Sigmoid colon (tissue), 3 donors: ENCODE data around the gene F12.
"Not testable (repeated sequence)": the region's sequence is repeated elsewhere in the genome, so short reads cannot be mapped to it uniquely, and the experiment has no call there.

Experiments used
- POLR2A ChIP-seq, 2 donors: fragments of 450-650 bp; IDR thresholded peaks; one replicate each; pipeline ENCODE4 v1.6.1; 2016; ENCODE audit warnings: antibody characterized with exemption in 2 of 2, mild to moderate bottlenecking in 2 of 2, moderate library complexity in 2 of 2
- TF ChIP-seq, protein P1 (sequence below), 4 experiments: fragments of 450-650 bp in 3 of 4; fragments of 200-600 bp in 1 of 4; IDR thresholded peaks; one replicate each; pipeline ENCODE4 v1.5.1; 2016 to 2019; ENCODE audit warnings: antibody characterized with exemption in 4 of 4, mild to moderate bottlenecking in 3 of 4, moderate library complexity in 2 of 4

DNA sequence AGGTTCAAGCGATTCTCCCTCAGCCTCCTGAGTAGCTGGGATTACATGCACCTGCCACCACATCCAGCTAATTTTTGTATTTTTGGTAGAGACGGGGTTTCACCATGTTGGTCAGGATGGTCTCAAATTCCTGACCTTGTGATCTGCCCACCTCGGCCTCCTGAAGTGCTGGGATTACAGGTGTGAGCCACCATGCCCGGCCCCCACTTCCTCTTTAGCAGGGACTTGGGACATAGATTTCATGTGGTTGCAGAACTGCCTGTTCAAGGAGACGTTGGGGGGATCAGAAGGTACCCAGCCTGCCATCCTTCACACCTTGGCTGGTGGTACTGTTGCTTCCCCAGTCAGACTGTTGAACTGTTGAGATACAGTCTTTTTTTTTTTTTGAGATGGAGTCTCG lies 7.7 kb upstream of the F12 start:
- TF ChIP-seq, protein P1, sequence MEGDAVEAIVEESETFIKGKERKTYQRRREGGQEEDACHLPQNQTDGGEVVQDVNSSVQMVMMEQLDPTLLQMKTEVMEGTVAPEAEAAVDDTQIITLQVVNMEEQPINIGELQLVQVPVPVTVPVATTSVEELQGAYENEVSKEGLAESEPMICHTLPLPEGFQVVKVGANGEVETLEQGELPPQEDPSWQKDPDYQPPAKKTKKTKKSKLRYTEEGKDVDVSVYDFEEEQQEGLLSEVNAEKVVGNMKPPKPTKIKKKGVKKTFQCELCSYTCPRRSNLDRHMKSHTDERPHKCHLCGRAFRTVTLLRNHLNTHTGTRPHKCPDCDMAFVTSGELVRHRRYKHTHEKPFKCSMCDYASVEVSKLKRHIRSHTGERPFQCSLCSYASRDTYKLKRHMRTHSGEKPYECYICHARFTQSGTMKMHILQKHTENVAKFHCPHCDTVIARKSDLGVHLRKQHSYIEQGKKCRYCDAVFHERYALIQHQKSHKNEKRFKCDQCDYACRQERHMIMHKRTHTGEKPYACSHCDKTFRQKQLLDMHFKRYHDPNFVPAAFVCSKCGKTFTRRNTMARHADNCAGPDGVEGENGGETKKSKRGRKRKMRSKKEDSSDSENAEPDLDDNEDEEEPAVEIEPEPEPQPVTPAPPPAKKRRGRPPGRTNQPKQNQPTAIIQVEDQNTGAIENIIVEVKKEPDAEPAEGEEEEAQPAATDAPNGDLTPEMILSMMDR (IDR thresholded peaks at IDR 0.05), result not testable (repeated sequence)
- not testable (repeated sequence) for TF ChIP-seq POLR2A (IDR thresholded peaks at IDR 0.05)
